Measurements from ENCODE around the gene SLC39A1. TPM values are rescaled to one million over a fixed set of nuclear protein-coding genes. Genes with fewer than 3 reads are reported as not detected.
A peak's percentile ranks its signal among the peaks of the same experiment; 100 is the strongest.

Gene SLC39A1
- total RNA-seq, 1 experiment from 2014 or later, result 251 TPM

DNA sequence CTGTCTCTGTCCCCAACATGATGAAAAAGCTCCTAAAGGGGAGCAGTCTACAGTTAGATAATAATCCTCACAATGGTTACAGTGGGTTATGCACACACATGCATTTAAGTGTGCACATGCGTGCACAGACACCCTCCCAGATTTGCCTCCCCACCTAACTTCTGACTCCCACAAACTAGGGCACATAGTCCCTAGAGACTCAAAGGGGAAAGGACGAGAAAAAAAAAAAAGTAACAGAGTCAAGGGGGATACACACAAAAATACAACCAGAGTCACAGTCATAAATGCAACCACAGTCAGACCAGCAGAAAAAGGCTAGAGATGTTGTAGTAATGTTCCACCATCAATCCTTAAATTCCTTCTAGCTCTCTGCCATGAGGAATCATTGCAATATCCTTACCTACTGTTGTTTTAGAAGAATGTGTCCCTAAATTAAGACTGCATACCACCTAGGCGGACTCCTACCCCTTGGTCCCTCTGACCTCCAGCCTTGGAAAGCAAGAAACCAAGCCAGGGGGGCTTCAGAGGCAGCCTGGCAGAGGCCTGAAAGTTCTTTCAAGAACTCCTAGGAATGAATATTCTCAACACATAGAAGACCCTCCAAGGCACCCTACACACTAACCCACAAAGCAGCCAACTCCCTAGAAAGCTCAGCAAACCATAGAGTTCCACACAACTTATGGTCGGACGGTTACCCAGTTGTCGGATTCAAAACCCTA lies 6.2 kb downstream of the SLC39A1 start:
- DNase-seq (ENCODE audit: low spot score), result no peak
- in situ Hi-C loops (cut with HindIII; ENCODE audit: low sequenced_read_pairs), result no loop called here

DNA sequence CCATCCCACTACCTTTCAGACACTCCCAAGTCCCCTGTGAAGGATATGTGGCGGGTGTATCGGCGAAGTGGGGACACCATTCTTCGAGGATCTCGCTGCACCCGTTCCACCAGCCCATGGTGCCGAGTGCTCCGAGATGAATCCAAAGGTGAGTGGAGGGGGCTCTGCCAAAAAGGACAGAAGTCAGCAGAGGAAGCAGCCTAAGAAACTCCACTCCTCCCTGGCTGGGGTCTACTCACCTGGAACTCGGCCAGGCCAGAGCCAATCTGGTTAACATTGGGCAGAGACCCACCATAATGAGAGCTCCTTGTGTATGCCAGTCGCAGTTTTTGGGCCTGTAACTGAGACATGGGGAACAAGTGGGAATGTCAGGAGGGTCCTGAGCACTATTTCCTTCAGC lies 8.5 kb downstream of the SLC39A1 start:
- in situ Hi-C loops (cut with HindIII; ENCODE audit: low sequenced_read_pairs), result no loop called here
- DNase-seq (ENCODE audit: low spot score), result no peak

DNA sequence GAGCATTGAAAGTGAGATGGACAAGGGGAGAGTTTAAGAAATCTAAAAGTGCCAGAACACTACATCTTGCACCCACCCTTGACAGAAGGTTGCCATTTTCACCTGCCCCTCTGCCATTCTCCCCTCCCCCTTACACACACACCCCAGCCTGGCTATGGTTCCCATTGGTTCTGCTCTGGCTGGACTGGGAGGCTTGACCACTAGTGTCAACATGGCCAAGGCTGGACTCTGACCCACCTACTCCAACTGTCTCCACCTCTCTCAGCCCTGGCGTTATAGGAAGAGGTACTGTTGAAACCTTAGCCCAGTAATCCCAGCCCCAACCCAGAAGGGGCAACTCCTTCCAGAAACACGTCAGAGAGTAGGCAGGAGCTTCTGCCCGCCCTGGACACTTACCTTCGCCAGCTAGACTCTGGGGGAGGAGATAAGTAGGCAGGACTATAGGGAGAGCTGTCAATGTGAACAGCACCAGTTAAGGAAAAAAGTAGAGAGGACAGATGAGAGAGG lies 9.4 kb downstream of the SLC39A1 start:
- no peak for DNase-seq (ENCODE audit: low spot score)
- in situ Hi-C loops (cut with HindIII; ENCODE audit: low sequenced_read_pairs), result no loop called here

DNA sequence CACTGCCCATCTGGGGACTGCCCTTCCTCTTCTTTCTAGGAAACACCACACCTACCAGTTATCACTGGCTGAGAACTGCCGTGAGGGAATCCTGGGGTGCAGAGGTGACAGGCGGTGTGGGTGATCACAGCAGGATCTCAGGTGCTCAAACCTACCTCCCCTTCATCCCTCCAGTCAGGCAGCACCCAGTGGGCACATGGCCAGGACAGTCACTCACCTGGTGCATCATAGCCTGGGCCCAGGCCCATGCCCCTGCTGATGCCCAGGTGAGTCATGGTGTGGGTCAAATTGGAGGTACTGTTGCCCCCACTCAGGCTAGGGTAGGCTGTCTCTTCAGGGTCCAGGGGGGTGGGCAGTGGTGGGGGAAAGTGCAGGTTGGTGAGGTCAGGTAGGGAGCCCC lies 11.5 kb downstream of the SLC39A1 start:
- DNase-seq (ENCODE audit: low spot score), result no peak
- in situ Hi-C loops (cut with HindIII; ENCODE audit: low sequenced_read_pairs), result no loop called here

DNA sequence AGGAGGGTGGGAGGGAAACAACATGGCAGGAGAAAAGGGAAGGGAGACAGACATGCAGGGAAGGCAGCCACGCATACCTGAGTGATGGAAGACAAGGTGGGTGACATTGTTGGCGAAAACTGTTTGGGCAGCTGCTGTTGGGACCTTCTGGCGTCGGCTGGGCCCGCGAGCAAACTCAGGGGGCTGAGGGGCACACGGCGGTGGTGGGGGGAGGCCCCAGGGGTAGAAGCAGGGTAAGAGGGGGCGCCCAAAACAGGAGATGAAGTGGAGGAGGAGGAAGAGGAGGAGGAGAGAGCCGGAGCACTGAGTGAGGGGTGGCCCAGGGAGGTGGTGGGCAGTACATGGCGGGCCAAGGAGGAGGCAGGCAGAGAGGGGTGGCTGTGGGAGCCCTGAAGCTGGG lies 12.2 kb downstream of the SLC39A1 start:
- in situ Hi-C loops (cut with HindIII; ENCODE audit: low sequenced_read_pairs), result no loop called here
- DNase-seq (ENCODE audit: low spot score), result no peak

DNA sequence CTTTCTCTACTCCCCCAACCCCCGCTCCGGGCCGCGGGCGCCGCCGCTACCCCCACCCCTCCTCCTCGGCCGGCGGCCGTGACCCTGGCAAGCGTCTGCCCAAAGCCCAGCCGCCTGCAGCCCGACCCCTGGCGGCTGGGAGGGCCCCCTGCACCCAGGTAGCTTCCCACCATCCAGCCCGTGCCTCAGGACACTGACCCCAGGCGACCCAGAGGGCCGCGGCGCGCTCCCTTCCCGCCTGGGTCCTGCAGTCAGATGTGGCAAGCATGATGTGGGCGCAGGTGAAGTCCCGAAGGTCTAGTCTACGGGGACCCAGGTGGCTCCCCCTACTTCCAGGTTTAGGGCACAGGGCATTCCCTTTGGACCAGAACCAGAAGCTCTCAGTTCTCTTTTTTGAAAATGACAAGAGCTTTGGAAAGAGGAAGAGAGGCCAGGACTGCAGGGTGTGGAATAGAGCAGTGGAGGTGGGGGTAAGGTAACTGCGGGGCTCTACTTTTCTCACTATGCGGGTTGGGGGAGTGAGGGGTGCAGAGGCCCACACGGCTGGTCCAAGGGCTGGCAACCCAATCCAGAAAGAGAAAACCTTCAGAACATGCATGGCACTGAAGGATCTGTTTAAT lies 16.6 kb downstream of the SLC39A1 start, which contains the start of gene DENND4B:
Gene DENND4B, minus strand, starts transcription at position 97 of the 620 bp plus-strand sequence. CDS start 2,344 bp downstream, outside the sequence.
- peak; percentile 84 for DNase-seq (ENCODE audit: low spot score)
- in situ Hi-C loops (cut with HindIII; ENCODE audit: low sequenced_read_pairs), result loop anchor here (25.0 kb wide), 1 partner anchor 134 kb away; no protein-coding TSS in a partner anchor

DNA sequence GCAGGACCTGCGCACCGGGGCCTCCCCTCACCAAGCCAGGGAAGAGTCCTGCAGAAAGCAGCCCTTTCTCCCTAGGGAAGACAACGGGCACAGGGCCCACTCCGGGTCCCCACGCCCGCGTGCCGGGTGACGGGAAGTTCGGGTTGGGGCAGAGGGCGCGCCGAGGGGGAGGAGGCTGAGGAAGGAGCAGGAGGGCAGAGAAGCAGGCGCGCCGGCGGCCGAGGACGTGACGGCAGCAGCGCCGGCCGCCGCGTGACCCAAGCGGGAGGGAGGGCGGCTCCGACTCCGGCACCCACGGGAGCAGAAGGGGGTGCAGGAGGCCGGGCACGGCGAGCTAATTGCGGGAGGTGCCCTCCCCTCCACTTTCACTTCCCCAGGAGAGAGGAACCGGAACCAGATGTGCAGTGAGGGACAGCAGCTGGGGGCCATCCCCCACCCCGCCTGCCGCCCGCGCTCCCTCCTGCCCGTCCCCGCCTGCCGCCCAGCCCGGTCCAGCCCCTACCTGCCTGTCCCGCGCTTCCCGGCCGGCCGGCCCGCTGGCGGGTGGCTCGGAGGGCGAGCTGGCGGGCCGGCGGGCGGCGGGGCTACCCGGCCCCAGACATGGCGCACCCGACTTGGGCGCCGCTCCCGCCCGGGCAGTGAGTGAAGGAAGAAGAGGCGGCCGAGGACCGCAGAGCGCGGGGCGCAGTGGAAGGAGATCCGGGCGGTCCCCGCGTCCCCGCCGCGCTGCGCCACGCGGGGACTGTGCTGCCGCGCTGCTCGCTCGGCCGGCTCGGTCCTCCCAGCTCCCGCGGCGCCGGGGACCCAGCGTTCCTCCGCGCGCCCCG lies 17.3 kb downstream of the SLC39A1 start:
- peak; percentile 68 for DNase-seq (ENCODE audit: low spot score)
- in situ Hi-C loops (cut with HindIII; ENCODE audit: low sequenced_read_pairs), result loop anchor here (25.0 kb wide), 1 partner anchor 134 kb away; no protein-coding TSS in a partner anchor

DNA sequence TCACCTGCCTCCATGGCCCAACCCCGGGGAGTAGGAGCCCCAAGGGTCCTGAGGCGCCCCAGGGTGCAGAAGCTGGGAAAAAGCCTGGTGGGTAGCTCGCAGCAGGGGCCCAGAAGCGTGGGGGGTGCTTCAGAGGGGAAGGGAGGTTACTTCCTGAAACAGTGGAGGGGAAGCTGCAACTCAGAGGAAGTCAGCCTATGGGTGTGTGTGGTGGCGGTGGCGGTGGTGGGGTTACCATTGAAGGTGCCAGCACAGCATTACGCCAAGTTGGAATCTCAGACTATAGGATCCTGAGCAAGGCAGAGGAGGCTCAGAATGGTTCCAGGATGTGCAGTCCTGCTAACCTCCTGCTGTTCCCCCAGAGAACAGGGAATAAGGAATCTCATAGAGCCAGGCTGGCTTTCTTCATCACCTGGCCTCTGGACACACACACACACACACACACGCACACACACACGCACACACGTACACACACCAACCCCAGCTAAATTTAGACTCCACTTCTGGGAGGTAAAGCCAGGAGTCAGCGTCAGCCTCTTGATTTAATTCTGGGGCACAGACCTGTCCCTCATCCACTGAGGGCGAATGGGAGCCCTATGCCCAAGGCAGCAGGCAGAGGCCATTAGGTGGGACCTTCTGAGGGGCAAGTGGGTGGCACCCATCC lies 18.1 kb downstream of the SLC39A1 start:
- in situ Hi-C loops (cut with HindIII; ENCODE audit: low sequenced_read_pairs), result loop anchor here (25.0 kb wide), 1 partner anchor 133 kb away; no protein-coding TSS in a partner anchor
- no peak for DNase-seq (ENCODE audit: low spot score)

DNA sequence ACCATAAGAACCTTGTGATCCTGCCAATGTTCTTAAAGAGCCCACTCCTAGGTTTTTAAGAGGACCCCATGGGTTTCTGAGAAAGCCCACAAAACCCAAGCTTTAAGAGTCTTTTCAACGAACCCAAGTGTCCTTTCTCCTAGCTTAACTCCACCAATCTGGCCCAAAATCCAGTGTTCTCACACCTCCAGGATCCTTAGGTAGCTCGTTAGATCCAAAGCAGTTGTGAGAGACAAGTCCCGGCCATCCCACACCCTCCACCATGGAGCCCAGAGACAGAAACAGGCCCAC lies 18.6 kb downstream of the SLC39A1 start:
- no peak for DNase-seq (ENCODE audit: low spot score)
- in situ Hi-C loops (cut with HindIII; ENCODE audit: low sequenced_read_pairs), result loop anchor here (25.0 kb wide), 1 partner anchor 132 kb away; no protein-coding TSS in a partner anchor

DNA sequence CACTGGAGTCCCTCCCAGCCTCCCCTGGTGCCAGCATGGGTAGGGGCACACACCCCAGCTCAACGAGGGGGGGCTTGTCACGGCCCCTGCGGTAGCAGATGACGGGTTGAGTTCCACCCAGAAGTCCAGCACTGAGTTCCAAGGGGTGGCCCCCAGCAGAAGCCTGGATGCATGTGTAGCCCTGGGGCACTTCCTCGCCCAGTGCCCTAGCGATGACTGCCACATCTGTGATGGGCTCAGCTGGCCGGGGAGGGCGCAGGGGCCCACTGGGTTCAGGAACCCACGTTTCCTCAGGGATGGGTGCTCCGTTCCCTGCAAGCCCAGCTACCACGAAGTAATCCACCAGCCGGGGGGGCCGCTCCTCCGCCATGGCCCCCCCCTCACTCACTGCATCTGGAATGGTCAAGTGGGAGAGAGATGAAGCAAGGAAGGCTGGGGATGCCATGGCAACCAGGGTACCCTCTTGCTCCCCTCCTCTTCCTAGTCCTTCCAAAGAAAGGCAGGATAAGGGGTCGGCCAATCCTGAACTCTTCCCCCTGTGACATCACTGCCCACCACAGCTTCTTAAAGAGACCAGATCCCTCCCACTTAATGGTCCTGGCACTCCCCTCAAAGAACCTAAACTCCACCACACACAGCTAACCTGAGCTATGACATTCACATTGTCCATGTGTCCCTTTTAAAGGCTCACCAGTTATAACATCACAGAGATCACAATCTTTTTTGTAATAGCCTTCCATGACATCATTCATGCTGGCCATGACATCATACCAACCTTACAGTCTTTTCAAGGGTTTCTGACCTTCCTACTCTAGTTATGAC lies 19.1 kb downstream of the SLC39A1 start:
- in situ Hi-C loops (cut with HindIII; ENCODE audit: low sequenced_read_pairs), result loop anchor here (25.0 kb wide), 1 partner anchor 132 kb away; no protein-coding TSS in a partner anchor
- DNase-seq (ENCODE audit: low spot score), result no peak

DNA sequence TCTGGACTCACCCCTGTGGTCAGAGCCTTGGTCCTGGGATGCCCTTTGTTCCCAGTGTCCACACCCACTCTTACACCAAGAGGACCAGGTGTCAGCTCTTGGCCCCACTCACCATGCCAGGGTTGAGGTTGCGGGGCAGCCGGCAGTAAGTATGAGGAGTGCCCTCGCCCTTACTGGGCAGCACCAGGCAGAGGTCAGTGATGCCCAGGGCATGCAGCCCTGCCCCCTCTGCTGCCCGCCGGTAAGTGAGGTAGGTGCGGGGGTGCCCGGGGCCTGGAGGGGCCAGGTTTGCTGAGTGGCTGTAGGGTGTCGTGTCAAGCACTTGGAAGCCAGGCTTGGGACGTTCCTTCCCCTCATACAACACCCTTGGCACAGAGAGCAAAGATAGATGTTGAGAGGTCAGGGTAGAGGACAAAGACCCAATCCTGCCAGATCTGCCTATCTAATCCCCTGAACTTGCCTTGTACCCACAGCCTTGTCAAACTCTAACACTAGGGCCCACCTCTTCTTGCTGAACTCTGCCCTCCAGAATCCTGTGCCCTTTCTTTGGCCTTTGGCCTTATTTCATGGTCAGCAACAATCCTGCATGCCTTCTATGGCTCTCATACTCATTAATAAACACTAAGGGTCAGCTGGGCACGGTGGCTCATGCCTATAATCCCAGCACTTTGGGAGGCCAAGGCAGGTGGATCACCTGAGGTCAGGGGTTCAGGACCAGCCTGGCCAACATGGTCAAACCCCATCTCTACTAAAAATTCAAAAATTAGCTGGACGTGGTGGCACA lies 20.4 kb downstream of the SLC39A1 start:
- in situ Hi-C loops (cut with HindIII; ENCODE audit: low sequenced_read_pairs), result loop anchor here (25.0 kb wide), 1 partner anchor 131 kb away; no protein-coding TSS in a partner anchor
- DNase-seq (ENCODE audit: low spot score), result no peak

DNA sequence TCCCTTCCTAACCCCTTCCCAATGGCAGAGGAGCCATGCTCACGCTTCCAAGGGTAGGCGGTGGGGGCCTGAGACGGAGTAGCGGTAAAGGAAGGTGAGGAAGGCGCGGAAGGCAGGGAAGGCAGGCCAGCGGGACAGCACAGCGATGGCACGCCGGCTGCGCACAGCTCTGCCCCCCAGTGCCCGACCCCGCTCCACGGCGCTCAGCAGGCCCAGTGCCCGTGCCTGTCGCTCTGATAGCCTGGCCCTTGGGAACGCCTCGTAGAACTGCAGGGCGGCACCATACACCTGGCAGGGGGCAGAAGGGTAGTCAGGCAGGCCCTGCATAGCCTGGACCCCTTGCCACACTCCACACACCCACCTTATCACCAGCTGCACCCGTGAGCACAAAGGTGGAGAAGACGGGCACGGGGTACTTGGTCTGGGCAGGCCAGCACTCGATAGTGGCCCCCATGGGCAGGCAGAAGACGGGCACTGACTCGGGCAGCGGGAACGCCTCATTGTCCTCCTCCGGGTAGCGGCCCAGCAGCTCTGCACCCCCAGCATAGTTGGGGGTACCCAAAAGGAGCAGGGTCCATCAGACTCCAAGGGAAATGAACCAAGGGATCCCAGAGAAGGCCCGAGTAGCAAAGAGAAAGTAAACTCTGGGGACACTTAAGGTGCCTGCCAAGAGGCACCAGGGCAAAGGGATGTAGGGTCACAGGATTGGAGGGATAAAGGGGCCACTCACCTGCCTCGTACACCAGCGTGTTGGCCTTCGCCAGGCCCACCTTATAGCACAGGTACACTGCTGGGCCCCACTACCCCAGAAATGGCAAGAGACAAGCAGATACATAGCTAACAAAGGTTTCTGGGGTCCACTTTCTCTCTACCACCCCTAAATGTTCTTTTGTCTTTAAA lies 21.3 kb downstream of the SLC39A1 start:
- in situ Hi-C loops (cut with HindIII; ENCODE audit: low sequenced_read_pairs), result loop anchor here (25.0 kb wide), 1 partner anchor 130 kb away; no protein-coding TSS in a partner anchor
- DNase-seq (ENCODE audit: low spot score), result no peak

DNA sequence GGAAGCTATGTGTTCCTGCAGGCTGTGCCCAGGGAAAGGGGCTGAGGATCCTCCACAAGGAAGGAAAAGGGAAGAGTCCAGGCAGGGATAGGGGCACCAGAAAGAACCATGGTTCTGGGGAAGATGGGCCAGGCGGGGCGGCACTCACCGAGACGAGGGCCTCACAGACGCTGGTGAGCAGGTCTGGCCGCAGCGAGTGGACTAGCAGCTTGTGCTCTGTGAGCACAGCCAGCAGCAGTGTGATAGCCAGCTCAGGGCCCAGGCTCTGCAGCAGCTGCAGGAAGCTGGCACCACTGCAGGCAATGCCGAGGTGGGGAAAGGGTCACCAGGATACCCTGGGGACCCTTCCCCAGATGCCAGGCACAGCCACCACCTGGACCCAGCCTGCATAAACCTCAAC lies 22.6 kb downstream of the SLC39A1 start:
- no peak for DNase-seq (ENCODE audit: low spot score)
- in situ Hi-C loops (cut with HindIII; ENCODE audit: low sequenced_read_pairs), result loop anchor here (25.0 kb wide), 1 partner anchor 128 kb away; no protein-coding TSS in a partner anchor

DNA sequence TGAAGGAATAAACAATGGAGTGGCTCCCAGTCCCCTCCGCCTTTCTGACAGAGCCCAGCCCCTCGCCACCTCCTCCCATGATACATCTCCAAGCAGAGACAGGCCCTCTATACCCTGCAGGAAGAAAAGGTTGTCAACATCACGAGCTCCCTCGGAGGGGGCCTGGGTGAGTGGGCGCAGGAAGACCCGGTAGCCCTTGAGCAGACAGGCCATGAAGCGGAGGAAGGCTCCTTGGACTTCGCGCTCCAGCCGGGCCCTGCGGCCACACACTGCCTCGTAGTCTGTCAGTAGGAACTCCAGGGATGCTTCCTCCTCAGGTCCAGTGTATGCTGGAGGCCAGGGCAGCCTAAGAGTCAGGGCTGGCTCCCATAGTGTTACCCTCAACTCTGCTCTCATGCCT lies 23.9 kb downstream of the SLC39A1 start:
- in situ Hi-C loops (cut with HindIII; ENCODE audit: low sequenced_read_pairs), result loop anchor here (25.0 kb wide), 1 partner anchor 127 kb away; no protein-coding TSS in a partner anchor
- no peak for DNase-seq (ENCODE audit: low spot score)

DNA sequence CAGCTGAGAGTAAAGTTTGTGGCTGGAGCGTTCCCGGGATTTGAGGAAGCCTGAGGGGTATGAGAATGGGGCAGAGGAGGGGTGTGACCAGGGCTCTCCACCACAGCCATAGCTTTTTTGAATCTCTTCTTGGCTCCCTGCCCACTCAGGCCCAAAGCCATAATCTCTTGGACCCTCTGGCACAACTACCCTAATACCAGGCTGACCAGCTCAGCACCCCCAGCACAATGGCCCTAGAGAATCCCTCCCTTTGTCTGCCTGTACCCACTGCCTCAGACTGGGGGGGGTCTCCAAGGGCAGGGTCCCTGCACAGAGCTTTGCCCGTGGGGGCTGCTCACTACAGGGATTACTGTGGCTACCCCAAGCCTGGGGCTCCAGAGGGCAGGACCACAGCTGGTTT lies 24.3 kb downstream of the SLC39A1 start:
- in situ Hi-C loops (cut with HindIII; ENCODE audit: low sequenced_read_pairs), result loop anchor here (25.0 kb wide), 1 partner anchor 127 kb away; no protein-coding TSS in a partner anchor
- no peak for DNase-seq (ENCODE audit: low spot score)

DNA sequence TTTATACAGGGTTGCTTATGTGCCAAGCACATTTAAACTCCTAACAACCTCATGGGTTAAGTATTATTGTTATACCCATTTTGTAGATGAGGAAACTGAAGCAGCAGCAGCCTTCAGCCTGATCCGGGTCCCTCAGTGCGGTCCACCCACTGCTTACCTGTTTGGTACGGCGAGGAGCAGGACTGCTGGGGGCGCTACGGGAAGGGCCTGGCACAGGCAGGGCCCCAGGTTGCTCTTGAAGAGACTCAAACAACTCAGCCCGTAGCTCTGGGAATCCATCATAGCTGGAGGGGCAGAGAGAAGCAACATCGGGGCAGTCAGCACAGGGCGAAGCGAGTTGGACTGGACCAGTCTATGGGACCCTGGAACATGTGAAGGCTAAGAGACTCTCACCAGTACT lies 26.0 kb downstream of the SLC39A1 start:
- no peak for DNase-seq (ENCODE audit: low spot score)
- in situ Hi-C loops (cut with HindIII; ENCODE audit: low sequenced_read_pairs), result loop anchor here (25.0 kb wide), 1 partner anchor 125 kb away; no protein-coding TSS in a partner anchor
